ENCODE data around the gene PRMT9.
A peak's percentile ranks its signal among the peaks of the same experiment; 100 is the strongest.

PRMT9 gene

DNA sequence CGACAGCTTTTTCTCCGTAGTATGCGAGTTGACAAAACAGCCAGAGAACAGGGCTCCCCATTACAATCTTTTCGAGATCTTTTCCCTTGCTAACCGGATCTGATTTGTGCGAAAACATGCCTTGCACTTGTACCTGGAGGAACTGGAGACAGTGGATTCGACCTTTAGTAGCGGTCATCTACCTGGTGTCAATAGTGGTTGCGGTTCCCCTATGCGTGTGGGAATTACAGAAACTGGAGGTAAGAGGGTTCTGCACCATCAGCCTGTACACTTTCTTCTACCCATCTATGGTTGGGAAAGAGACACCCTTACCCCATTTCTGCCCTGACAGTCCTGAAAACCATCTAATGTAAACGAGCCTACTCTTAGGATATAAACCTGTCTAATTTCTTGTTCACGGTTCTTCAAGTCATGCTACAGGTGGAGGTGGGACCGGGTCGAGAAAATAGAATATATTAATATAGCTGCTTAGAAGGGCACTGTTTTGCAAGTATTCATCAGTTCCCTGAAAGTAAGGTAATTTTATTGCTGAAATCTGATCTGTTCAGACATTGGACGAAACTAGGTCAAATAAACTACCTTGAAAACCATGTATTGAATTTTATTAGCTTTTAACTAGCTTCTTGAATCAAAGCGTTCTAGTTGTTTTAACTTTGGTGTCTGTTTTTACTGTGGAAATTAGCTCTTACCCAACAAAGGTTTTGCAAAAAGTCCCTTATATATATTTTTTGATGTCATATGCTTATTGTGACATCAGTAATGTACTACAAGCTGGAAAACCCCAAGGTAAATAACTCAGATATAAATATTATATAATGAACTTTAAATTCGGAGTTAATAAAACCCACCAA lies 65.9 kb downstream of the PRMT9 start:
- DNase-seq: peak in 1 of 2 donors; percentile 4

DNA sequence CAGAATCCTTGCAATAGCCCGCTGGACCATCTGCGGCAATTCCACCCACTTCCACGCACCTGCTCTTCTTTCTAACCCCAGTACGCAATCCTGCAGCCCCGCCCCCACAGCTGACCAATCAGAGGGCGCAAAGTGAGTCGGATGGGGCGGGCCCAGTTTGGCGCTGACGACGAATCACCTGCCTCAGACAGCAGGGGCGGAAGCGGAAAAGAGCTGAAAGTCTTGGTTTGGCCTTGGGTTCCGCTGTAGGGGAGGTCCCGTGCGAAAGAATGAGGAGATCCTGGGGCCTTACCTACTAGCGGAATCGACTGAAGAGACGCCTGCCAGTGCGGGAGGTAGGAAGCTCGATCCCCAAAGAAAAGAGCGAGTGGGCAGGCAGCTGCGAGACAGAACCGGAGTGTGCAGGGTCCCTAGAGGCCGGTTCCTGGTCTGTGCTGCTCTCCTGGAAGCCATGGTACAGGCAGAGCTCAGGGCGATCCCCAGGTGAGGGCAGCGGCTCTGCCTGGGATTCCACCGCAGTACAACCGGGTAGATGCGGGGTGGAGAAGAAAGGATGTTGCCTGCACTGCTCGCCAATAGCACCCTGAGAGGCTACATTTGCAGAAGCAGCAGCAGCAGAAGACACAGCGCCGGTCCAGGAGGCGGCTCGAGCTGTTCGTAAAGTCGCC lies 66.7 kb downstream of the PRMT9 start, which contains the start of gene TMEM184C:
TMEM184C (plus strand) TSS at position 225 of the 668 bp plus-strand sequence. CDS start 560 bp downstream, outside the sequence.
- DNase-seq: peak; percentile 99 to 100

DNA sequence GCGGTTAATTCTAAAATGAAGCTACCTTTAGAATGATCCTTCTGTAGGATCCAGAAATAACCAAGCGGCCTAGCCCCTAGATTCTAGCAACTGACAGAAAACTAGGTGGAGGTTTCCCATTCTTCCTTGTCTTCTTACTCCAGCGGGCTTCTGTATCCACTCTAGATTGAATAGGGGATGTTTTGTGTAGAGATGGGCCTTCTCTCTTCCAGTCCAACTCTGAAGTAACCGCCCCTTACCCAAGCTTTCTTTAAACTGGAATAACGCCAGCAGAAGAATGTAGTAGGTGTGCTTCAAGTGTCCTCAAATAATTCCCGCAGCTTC lies 67.2 kb downstream of the PRMT9 start:
- no peak for DNase-seq

DNA sequence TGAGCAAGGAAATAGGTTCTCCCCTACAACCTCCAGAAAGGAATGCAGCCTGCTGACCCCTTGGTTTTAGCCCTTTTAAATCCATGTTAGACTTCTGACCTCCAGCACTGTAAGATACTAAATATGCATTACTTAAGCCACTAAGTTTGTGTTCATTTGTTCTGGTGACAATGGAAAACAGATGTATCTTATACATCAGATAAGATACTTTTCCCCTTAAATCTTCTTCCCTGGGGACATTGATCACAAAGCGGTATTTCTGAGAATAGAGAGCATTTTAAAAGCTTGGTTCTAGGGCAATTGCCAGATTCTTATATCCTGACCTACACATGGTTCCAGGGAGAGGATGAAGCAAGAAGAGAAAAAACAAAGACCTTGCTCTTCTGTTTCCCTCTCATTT lies 73.3 kb downstream of the PRMT9 start:
- no peak for DNase-seq

DNA sequence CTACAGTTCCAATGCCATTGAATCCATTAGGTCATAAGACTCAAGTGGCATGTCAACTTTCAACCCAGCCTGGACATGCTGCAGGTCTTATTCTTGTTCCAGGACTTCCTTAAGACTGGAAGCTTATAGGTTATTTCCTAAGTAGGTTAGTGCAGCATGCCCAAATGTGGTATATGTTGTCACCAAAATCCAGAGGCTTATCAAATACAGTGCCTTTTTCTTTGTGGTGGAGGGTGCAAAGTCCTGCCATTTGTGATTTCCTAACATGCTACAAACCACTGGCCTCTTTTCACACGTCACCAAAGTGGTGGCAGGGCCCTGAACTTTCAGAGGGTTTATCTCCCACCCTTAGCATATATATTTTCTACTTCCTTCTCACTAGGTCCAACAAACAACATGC lies 76.5 kb downstream of the PRMT9 start:
- DNase-seq: no peak

DNA sequence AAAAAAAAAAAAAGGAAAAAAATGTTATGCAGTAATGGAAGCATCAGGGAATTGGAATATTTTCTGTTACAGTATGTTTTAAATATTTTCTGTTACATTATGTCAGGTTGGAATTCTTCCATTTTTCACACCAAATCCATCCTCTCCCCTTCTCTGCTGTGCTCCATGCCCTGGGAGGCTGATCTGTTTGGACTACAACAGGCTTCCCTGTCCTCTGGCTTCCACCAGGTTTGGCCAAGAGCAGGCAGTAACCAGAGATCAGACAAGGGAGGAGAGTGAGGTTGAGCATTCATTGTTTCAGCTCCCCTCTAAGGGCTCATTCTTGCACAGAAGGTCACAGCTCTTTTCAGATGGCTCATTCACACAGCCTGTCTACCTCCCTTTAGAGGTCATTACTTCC lies 78.5 kb downstream of the PRMT9 start:
- no peak for DNase-seq

DNA sequence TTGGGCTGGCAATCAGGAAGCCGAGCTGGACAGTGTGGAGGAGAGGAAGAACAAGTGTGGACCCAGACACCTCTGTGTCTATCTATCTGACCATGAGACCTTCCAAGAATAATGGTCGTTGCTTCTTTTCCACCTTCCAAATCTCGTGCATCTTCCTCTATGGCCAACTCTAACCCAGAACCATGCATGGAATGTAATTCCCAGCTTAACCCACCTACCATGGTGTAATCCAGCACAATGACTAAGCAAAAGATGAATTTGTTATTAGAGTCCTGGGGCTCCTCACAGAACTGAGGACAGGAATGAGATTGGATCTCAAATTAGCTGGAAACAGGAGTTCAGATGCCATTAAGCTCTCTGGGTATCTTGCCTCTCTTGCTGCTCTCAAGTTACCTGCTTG lies 84.2 kb downstream of the PRMT9 start:
- no peak for DNase-seq

DNA sequence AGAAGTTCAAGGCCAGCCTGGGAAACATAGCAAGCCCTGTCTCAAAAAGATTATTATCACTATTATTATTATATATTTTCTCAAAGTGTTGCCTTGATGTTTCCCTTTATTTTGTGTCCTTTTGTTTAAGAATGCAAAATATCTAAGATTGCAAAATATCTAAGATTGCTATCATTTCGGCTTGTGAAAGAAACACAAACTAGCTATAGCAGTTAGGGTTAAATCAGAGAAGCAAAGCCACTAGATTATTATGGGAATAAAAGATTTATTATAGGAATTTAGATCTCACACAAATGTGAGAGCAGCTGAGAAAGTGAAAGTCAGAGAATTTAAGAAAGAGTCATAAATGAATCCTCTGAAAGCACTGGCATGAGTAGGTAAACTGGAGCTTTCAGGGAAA lies 84.8 kb downstream of the PRMT9 start:
- DNase-seq: no peak

DNA sequence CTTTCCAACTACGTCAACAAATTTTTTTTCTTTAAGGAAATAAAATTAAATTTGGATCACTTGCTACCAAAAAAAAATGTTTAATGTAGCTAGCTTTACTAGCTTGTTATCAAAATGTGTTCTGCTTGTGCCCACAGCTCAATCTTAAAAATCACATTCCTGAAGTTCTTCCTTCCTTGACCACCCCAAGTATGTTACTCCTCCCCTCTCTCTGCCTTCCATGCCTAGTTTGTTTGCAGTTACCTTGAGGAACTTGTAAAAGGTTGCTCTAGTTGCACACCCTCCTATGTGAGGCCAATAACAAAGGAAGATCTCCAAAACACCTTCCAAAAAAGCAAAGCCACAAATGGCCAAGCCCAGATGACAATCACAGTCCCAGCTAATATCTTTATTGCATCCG lies 86.4 kb downstream of the PRMT9 start:
- no peak for DNase-seq

DNA sequence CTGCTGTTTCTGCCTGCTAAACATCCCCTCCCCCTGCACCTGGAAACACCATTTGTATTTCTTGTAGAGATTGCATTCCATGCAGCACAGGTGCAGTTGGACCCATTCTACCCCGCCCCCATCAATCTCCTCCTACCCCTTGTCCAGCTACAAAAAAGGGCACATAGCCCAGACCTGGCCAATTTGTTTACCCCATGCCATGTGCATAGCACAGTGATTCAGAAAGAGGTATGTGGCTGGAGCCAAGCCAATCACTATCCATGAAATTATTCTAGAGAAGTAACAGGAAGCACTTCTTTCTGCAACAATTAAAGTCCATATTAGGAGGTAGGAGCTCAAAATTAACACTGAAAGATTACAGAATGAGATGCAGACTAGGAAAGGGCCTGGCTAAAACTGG lies 87.0 kb downstream of the PRMT9 start:
- no peak for DNase-seq

DNA sequence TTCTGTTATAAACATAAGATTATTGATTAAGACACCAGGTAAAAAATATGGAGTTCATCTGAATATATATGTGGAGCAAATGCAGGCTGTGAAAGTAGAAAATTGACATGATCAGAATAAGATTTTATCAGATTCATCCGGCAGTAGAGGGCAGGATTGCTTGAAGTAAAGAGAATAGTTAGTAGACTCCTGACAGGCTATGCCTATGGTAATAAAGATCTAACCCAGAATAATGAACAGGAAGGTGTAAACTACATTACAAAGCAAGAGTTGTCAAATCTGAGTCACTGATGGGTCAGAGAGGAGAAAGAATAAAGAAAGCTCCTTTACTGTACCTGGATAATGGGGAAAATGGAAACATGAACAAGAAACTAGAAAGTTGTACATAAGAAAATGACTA lies 87.6 kb downstream of the PRMT9 start:
- no peak for DNase-seq

DNA sequence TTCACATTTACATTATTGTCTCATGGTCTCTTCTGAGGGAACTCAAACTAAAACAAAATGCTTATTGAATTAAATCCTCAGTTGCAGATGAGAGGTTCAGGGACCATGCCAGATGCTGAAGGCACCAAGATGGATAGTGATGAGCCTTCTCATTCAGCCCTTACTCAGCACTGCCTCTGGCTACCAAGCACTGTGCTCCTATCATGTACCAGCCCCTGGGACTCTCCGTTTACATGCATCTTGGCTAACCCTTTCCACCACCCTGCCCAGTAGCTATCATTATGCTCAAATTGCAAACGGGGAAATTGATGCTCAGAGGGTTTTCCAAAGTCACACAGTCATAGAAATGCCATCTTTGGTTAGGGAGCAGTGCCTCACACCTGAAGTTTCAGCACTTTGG lies 89.4 kb downstream of the PRMT9 start:
- no peak for DNase-seq

DNA sequence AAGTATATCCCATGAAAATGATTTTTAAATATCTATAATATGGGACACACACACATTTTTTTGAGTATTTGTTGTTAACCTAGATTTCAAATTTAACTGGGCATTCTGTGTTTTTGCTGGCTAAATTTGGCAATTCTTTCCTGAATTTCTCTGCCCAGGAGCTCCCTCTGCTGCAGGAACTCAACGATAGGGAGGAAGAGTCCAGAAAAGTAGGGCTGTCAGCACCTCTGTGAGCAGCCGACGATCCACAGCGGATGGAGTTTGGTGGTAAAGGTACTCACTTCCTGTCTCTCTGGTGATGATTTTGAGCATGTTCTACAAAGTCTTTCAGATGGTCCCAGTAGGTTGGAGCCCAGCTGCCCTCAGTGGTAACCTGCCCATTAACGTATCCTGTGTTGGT lies 89.9 kb downstream of the PRMT9 start:
- DNase-seq: no peak

DNA sequence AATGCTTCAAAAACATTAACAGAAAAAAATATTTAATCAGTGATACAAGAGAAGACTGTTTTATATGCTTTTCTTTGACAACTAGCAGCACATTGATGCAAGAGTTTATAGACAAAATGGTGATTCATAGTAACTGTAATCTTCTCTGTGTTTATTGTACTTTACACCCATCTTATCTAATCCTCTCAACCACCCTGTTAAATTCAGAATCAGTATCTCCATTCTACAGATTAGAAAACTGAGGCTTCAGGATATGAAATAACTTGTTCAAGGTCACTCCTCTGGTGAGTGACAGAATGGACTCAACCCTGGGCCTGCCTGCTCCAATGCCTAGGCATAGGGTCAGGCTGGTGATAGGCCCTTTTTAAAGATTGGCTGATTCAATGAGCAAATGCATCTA lies 92.9 kb downstream of the PRMT9 start:
- DNase-seq: no peak

DNA sequence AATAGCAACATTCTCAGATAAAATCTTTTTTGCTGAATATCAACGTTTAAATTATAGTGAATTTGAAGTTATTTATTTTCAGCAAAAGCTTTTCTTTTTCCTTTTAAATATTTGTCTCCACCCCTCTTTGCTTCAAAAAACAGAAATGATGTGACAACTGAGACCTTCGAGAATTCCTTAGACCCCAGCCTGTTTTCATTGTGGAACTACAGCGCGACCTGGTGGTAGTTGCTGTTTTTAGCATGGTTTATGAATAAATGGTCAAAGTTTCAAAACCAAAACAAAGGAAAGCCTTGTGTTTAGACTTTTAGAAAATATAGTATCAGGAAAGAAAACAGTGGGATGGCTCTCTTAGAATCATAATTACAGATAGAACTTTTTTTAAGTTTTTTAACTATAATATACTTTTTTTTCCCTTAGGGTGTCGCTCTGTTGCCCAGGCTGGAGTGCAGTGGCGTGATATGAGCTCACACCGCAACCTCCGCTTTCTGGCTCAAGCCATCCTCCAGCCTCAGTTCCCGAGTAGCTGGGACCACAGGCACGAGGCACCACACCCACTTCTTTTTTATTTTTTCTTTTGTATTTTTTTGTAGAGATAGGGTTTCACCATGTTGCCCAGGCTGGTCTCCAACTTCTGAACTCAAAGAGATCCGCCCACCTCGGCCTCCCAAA lies 93.6 kb downstream of the PRMT9 start:
- peak in 1 of 2 donors; percentile 24 for DNase-seq

DNA sequence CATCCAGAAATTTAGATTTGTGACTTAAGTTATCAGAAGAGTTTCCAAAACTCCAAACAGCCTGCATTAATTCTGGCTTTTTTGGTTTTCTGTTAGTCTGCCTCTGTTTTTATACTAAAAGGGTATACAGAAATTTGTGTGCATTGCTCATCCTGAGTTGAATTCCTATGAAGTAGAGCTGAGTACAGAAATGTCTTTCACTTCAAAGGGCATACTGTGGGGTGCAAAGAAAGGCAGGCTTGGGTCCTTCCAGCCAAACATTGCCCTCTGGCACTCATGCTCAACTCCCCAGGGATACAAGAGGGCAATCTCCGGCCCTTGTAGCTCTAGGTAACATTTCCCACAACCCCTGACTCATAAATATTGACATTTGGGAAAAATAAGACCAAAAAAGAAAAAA lies 94.4 kb downstream of the PRMT9 start:
- no peak for DNase-seq

Data from activated CD4-positive, alpha-beta T cell treated with anti-CD3 and anti-CD28 coated beads for 4 hours (primary cell).